HG02642 (cell line): ENCODE measurements around the gene NCAM2.

Source experiments
- ATAC-seq: cut with Tn5 transposase; IDR thresholded peaks from one replicate; pipeline ENCODE4 v1.9.1; 2021; ENCODE audit warnings: mild to moderate bottlenecking; ENCODE audit not compliant: unreplicated experiment, poor library complexity

NCAM2 gene

DNA sequence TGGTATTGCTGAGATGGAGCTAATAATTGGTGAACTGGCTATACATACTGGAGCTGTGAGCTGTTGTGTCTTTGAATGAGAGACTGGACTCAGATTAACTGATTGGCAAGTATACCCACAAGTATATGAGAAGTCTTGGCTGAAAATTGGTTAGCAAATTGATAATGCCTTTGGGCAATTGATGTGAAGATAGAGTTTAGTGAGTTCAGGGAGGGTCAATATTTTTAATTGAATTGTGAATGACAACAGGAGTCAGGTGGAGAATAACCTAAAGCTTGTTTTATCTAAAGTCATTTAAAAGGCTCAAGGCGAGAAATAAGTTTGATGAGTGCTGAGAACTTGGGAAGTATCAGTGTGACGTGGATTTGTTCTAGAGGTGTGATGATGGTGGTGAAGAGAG is 27.5 kb downstream of the NCAM2 start:
- no peak for ATAC-seq

DNA sequence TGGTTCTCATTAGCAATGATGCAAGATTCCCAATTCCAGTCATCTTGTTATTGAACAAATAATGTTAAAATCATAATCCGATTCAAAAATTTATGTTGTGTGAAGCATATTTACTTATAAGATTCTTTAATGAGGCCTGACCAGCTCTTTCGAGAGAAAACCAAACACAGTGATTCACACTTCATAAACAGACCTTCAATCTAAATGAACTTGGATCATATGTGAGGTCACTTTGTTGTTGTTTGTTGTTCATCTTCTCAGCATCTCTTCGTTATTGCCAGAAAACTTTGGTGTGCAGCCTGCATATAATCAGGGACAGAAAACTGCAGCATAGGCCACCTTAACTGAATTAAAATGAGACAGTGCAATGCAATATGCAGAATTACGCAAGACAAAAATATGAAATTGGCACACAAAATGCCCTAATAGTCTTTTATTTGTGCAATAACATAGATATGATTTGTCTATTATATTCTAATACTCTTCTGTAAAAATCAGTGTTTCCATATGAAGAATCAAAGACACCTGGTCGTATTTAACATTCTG is 30.1 kb downstream of the NCAM2 start:
- ATAC-seq, result no peak

DNA sequence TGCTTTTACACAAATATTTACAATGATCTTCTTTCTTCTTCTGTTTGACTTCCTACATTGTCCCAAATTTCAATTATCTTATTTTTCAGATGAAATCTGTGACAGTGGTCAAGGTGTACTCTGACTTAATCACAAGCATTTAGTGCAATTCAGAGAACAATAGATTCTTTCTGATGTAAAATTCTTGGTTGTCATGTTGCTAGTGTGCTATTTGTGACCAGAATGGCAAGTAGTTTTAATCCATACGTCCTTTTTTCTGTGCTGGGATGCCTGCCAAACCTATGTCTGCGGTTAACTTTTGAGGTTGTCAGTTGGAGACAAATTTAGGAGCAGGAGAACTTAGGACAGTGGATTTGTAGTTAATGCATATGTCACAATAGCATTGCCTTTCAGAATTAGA is 31.0 kb downstream of the NCAM2 start:
- no peak for ATAC-seq

DNA sequence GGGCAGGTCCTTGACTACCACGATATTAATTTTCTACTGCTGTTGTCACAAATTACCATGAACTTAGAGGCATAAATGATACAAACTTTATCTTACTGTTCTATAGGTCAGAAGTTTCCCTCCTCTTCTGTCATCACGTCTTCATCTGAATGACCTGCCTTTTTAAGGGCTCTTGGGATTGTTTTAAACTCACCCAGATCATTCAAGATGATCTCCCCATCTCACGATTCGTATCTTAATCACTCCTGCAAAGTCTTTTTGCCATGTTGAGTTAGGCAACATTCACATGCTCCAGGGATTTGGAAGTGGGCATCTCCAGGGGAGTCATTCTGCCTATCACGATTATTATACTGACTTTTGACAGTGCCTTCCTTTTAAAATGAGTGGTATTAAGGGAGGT is 32.1 kb downstream of the NCAM2 start:
- no peak for ATAC-seq

DNA sequence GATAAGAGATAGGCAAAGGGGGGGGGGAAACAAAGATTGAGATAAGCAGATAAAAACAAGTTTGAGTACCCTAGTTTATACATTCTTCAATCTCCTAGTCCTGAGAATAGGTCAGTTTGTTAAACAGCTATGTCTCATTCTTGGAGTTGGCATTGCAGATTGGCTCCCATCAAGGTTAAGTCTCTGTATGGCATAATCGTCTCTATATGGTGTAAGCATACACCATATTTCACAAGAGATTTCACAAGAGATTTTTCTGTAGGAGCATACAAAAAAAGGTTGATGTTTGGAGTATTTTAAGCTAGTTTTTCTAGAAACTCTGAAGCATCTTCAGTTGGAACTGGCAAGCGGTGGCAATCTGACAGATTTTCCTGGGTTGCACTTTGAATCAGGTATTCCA is 35.8 kb downstream of the NCAM2 start:
- ATAC-seq, result no peak

DNA sequence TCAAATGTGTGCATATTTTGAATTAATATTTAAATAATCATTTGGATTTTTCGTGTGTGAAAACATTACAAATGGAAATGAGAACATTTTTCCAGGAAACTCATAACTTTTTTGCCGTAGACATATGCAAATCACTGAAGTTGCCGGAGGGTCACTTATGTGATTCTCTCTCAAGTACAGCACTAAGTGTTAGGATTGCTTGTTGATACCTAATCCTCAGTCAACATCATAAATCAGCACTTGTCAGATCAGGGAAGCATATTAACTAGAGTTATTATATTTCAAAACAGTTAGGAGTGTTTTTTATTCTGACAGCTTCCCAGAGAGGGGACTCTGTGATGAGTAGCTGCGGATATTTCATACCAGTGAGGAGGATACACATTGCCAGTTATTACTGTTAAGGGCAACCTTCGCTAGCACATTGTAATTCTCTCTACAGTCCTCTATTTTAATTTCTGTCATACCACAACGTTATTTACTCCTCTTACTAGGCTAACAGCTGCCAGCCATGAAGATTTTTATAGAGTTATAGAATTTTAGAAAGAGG is 41.5 kb downstream of the NCAM2 start:
- no peak for ATAC-seq

DNA sequence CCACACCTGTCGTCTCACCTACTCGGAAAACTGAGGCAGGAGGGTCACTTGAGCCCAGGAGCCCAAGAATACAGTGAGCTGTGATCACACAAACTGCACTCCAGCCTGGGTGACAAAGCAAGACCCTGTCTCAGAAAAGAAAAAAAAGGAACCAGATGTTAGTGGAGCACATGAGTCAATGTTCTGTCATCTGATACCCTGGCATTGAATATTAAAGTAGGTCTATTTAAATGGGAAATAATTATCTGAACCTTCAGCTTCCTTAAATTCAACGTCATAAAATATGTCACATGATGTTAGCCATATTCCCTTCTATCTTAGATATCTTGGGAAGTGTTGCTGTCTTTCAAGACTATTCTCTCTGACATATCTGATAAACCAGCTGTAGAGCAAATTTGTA is 47.3 kb downstream of the NCAM2 start:
- no peak for ATAC-seq

DNA sequence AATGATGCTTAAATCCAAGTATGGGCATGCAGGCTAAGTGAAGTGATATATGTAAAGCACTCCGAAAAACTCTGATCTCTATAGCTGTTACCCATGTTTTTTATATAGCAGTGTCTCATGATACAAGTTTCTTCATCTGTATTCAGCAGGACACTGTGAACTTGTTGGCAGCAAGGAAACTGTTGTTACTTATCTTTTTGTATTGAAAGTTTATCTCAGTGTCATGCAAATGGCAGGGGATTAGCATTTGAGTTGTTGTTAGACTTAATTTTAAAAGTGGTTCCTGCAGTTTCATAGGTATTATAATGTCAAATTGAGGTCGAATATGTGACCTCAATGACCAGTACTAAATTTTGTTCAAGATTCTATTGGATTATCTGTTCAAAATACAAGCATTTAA is 47.9 kb downstream of the NCAM2 start:
- ATAC-seq, result no peak

DNA sequence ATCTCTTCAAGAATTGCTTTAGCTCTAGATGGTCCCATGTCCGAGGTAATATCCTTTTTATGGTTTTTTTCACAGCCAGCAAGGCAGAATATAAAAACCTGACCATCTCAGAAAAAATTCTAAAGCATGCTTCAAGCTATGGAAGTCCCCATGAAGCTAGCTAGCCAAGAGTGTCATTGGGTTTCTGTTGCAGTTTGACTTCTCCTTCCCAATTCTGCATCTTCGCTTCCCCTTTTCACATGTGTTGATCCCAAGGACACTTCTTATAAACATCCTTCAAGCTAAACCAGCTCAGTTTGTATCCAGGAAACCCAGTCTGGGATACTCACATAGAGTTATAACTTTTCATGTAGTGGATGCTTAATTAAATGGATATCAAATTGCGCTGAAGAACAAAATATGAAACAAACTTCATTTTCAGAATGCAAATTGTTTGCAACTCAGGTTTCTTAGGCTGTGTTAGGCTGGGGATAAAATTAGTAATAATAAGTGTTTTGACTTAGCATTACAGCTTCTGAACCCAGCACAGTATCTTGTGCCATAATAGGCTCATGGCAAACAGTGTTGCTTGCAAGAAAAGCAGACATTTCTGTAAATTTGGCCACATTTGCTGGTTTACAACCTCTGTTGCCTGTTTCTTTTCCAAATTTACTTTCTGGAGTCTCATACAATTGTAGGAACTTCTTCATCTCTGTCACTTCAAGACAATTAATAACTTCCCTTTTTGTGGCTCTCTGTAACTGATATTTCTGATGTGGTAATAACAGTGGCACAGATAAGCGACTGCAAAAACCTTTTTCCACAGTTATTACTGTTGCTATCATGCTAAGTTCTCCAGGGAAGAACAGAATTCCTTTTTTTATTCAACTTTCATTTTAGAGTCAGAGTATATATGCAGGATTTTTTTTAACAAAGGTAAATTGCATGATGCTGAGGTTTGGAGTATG is 53.2 kb downstream of the NCAM2 start:
- ATAC-seq, result no peak

DNA sequence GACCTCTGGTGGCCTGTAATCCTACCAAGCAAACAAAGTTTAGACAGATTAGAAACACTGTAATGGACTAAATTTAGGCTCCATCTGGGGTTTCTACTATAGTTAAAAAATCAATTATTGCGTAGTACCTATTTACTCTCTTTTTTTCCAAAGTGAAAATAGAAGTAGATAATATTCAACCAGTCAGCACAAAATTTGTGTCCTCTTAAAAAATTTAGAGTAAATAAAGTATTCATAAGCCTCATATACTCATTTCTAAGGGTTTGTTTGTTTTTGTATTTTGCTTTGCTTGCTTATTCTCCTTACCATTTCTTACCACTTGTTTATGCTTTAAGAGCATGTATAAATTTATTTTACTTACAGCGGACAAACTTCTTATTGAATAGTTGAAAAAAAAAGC is 54.5 kb downstream of the NCAM2 start:
- no peak for ATAC-seq

DNA sequence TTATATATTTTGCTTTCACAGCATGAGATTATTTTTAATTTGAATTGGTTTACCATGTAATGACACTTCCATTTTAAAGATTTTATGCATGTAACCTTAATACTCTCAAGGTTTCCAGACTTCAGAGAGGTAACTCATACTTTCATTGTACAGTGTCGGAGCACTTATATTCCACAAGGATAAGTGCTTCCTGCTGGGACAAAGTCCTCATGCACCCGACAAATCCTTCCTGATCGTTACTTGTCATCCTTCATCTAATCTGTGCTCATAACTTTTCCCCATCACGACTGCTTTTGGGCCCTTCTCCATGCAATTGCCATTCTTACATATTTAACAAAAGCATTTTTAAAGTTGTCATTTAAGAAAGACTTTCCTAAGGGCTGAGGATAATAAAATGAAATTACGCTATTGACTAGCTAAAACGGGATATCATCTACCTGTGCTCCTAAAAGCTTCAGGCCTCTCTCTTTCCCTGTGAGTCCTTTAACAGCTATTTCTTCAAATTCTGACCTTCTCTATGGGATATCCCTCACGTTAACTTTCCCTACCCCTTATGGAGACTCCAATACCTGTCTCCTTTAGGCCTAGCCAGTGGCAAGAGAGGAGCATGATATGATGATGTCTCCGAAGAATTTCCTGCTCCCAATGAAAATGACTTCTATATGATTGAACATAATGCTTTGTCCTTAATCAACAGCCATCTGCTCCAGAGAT is 59.3 kb downstream of the NCAM2 start:
- no peak for ATAC-seq

DNA sequence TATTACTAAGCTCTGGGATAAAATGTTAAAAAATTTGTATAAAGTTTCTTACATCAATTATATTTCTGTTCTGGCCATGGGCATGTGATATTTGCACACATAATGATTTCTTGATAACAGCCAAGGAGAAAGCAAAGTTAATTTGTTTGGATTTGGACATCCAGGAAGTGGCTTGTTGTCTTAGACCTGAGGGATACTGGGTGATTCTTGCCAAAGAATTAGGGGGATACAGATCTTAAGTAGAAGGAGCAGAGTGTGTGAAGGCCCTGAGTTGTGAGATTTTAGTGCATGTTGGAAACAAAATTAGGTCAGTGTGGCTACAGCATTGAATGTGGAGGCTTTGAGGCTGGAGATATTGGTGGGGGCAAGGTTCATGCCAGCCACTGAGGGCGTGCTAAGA is 65.6 kb downstream of the NCAM2 start:
- no peak for ATAC-seq

DNA sequence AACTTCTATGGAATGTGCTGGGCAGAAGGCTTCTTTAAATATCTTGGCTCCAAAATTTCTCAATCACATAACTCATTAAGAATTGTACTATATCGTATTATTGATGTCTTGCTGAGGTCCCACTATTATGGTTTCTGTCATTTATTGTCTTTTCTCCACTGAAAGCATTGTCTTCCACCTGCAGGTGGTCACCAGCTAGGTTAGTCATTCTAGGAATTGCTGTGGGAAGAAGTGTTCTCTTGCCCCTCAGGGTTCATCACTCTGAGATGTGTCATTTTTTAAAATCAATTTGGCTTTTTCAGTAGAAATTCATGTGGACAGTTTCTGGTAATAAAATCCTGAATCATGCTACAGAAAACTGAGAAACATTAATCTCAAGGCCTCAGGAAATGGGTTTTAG is 66.1 kb downstream of the NCAM2 start:
- ATAC-seq, result no peak

DNA sequence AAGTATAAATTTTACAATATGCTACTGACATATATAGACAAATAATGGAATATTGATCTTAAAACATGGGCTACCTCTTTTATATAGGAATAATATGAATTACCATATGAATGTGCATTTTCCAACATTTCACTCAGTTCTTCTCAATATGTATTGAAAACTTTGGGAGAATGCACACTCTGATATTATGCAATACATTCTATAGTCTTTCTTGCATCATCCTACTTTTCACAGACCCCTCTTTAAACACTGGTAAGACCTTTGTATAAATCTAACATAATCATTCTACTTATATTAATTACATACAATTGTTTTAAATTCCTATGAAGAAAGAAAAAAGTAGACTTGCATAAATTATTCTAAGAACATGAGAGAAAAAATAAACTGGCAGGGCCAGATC is 69.2 kb downstream of the NCAM2 start:
- ATAC-seq, result no peak

DNA sequence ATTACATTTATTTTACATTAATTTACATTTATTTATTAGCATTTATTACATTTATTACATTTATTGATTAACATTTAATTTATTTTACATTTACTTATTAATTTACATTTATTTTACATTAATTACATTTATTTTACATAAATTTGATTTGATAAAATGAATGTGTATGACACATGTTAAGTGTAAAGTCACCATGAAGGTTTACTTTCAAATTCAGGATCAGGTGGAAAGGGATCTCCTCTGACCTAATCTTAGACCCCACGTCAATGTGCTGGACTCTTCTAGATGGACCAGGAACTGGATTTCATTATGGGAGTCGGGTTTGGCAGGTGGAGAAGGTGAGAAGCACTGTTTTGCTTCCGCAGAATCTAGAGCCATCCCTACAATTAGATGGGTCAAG is 76.1 kb downstream of the NCAM2 start:
- no peak for ATAC-seq

DNA sequence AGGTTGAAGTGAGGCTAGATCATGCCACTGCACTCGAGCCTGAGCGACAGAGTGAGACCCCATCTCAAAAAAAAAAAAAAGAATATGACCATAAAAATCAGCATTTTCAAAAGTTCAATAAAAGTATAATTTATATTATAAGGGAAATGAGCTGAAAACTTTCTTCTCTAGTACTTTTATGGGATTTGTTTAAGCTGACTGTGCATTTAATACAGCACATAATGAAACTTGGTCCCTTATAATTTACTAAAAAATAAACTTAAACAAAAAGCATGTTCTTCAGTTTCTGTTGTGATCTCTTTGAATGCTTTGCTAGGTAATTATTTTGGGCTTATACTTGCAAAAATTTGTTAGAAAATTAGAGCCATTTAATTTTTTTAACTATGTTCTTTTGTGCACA is 77.8 kb downstream of the NCAM2 start:
- no peak for ATAC-seq

DNA sequence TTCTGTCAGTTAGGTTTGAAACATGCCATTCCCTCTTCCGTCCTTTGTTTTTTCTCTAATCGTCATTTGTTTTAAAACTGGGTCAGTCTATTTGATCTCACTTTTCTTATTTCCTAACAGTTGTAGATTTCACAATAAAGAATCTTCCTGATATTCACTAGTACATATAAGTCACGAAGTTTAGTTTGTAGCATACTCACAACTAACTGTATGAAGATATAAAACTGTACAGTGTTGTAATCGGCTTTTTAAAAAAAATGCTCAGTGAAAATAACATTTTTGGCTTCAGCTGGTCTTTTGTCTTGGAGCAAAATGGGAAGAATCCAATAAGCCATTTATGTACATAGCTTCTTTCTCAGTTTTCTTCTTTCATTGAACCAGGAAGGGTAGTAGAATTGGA is 78.3 kb downstream of the NCAM2 start:
- ATAC-seq, result no peak

DNA sequence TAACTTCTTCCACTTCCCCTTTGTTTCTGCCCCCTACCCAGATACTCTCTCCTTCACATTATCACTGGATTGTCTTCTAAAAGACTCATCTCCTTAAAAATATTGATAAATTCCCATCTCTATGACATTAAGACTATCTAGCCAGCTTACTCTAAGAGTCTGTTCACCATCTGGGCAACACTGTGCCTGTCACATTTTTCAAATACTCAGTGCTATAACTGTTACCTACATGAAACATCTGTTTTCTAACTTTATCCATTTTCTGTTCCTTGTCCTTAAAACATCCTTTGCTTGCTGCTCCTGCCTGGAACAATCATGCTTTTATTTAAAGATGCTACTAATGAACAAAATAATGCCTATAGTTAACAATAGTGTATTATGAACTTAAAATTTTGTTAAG is 81.4 kb downstream of the NCAM2 start:
- ATAC-seq, result no peak

DNA sequence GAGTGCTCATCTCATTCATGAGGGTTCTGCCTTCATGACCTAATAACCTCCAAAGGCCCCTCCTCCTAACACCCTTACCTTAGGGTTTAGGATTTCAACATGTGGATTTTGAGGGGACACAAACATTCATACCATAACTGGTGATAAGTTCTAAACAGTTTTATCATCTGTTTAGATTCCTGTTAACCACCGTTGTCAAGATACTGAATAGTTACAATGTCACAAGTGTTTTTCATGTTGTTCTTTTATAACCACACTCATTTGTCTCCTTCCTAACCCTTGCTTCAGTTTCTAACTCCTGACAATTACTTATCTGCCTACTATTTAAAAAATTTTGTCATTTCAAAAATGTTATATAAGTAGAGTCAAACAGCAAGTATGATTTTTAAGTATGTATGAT is 86.0 kb downstream of the NCAM2 start:
- no peak for ATAC-seq

DNA sequence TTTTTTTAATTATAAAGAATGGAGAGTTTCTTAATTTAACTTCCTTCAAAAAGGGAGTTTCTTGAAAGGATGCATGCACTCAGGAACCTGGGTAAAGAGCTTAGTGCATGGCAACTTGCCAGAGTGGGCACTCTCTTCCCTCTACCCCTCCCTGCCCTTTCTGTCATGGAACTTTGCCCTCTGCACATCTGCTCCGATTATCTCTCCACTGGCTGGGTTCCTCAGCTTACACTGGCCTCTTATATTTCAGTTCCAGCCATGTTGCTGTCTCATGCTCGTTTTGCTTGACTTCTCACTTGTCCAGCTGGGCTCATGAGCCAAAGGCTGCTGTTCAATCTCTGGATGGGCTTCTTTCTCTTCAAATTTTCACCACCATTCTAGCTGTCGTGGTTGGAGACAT is 87.0 kb downstream of the NCAM2 start:
- no peak for ATAC-seq

DNA sequence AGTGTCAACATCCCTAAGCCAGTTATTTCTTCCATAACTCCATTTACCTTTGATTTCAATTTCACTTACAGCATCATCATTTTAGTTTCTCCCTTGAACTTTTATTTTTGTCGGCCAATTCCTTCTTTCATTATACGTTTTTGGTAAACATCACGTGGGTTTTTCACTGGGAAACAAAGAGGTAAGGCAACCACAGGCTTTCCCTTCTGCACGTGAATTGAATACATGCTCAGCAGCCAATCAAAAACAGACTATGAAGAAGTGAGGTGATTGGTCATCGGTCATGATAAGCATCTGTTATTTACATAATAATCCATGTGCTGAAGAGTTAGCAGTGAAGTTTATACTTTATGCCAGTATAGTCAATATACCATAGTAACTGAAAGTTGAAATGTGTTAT is 98.7 kb downstream of the NCAM2 start:
- ATAC-seq, result no peak
